Right atrium auricular region (tissue), 2 donors: ENCODE data around the gene GPR63. TPM values are rescaled to one million over a fixed set of nuclear protein-coding genes. Genes with fewer than 3 reads are reported as not detected.

Experiments
- DNase-seq: peaks from one replicate; pipeline ENCODE4 v3.0.0-alpha.2; 2019; ENCODE audit warnings: low spot score
- H3K27ac ChIP-seq, 2 donors: fragments of 200-600 bp; sonication (generic); 1 replicate in 1 of 2; 2 replicates in 1 of 2; pipeline ENCODE4 v1.5.1; 2016 to 2019
- H3K27me3 ChIP-seq, 2 donors: fragments of 200-600 bp; sonication (generic); one replicate each; pipeline versions ENCODE4 v1.5.1 to v1.6.0; 2017 to 2019
- H3K36me3 ChIP-seq: fragments of 200-600 bp; sonication (generic); one replicate; pipeline ENCODE4 v1.5.1; 2016
- H3K4me1 ChIP-seq, 2 donors: fragments of 200-600 bp; sonication (generic); one replicate each; pipeline versions ENCODE4 v1.5.1 to v1.6.0; 2017 to 2019
- H3K4me3 ChIP-seq, 2 donors: fragments of 200-600 bp; sonication (generic); 1 replicate in 1 of 2; 2 replicates in 1 of 2; pipeline ENCODE4 v1.5.1; 2017 to 2019; ENCODE audit warnings: mild to moderate bottlenecking in 1 of 2, moderate library complexity in 1 of 2
- H3K9me3 ChIP-seq, 2 donors: fragments of 200-600 bp; sonication (generic); one replicate each; pipeline ENCODE4 v1.5.1; 2019
- CTCF ChIP-seq, 2 donors: fragments of 200-600 bp; sonication (generic); IDR thresholded peaks; one replicate each; pipeline ENCODE4 v1.5.1; 2019; ENCODE audit warnings: antibody characterized with exemption in 2 of 2
- total RNA-seq, 2 donors: library from RNA; depleted of rRNA; stranded (reverse); fragments of >200 nt; gene quantifications; one replicate each; pipeline ENCODE4 v1.1.0, GENCODE V29; 2016

Gene GPR63
- total RNA-seq, 2 donors from 2014 or later = 0.37 to 0.86 TPM

- H3K4me1 ChIP-seq = no peaks in the 10 kb centered on the region
- no peaks in the 10 kb centered on the region for H3K36me3 ChIP-seq
- no peak overlapping the region for H3K27ac ChIP-seq
- DNase-seq = no peak
- no peaks in the 10 kb centered on the region for H3K27me3 ChIP-seq
- no peak for TF ChIP-seq CTCF (IDR thresholded peaks at IDR 0.05)
- H3K9me3 ChIP-seq = no peaks in the 10 kb centered on the region
- no peak overlapping the region for H3K4me3 ChIP-seq
These were observed 87.4 kb downstream of the GPR63 start for GRCh38 chr6:96749891-96750290.

Other genes with a start within 250 kb of the GPR63 start
- 100 to 1,000 TPM in 1 of 2 donors, 10 to 100 TPM in 1; 57.9 to 103 TPM for gene NDUFAF4, start 60.4 kb upstream of the GPR63 start, total RNA-seq
- gene KLHL32, start 87.3 kb upstream of the GPR63 start, total RNA-seq = 1 to 10 TPM in 1 of 2 donors, under 1 TPM in 1; 0.39 to 5.9 TPM